GM19328 (cell line): Measurements from ENCODE around the gene ETV3.
"Not testable (repeated sequence)": the region's sequence is repeated elsewhere in the genome, so short reads cannot be mapped to it uniquely, and the experiment has no call there.

ENCODE experiments used
- ATAC-seq: cut with Tn5 transposase; IDR thresholded peaks from one replicate; pipeline ENCODE4 v1.9.1; 2021; ENCODE audit warnings: mild to moderate bottlenecking, moderate library complexity; ENCODE audit not compliant: unreplicated experiment

Gene ETV3

DNA sequence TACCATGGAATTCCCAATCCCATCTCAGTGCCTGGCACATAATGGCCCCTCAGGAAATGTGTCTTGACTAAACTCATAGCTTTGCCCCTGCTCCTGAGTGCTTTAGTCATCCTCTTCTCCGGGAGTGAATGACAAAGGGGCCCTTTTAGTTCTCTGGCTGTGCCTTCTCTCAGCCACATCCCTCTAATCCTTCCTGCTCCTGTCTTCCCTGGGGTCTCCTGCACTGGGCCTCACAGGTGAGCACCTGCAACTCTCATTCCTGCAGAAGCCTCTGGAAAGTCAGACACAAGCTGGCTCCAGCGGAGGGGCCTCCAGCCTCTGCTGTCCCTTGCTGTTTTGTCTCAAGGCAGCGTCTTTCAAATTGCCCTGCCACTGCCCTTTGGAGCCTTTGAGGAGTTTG lies 24.6 kb downstream of the ETV3 start:
- ATAC-seq: no peak

DNA sequence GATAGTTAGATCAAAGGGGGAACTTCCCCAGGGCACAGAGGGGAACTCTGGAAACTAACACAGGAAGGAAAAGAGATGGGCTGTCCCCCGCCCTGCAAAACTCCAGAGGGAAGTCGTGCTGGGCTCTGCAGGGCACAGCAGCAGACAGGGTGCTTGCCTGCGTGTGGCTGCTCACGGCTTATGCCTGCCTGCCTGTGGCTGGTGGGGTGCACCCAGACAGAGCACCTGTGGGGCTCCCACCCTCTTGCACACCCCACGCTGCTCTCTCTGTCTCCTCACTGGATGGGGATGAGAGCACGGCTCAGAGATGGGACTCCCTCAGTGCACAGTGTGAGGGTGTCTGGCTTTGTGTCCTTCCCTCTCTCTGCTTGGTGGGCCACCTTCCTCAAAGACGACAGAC lies 25.1 kb downstream of the ETV3 start:
- ATAC-seq: no peak

DNA sequence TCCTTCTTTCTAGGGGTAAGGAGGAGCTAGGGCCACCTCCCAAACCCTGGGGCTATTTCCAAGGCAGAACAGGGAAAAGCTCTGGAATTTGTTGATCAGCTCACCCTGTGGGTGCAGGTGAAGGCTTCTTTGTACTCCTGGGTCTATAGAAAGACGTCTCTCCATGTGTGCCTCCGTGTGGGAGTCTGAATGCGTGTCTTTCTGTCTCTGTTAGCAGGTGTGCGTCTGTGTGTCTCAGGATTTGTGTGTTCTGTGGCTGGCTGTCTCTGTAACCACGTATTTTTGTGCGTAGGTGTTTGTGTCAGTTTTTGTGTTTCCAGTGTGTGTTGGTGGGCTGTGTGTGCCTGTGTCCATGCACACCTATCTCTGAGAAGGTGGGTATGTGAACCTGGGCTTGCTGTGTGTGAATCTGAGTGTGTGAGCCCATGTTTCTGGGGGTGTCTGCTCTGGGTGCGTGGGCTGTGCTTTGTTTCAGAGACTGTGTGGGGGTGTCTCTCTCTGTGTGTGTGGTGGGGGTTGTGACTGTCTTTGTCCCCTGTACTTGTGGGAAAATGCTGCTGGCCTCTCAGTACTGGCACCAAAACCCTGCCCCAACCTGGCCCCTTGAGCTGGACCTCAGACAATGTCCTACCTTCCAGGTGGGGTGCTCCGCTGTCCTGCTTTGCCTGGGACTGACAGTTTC lies 25.9 kb downstream of the ETV3 start:
- ATAC-seq: no peak

DNA sequence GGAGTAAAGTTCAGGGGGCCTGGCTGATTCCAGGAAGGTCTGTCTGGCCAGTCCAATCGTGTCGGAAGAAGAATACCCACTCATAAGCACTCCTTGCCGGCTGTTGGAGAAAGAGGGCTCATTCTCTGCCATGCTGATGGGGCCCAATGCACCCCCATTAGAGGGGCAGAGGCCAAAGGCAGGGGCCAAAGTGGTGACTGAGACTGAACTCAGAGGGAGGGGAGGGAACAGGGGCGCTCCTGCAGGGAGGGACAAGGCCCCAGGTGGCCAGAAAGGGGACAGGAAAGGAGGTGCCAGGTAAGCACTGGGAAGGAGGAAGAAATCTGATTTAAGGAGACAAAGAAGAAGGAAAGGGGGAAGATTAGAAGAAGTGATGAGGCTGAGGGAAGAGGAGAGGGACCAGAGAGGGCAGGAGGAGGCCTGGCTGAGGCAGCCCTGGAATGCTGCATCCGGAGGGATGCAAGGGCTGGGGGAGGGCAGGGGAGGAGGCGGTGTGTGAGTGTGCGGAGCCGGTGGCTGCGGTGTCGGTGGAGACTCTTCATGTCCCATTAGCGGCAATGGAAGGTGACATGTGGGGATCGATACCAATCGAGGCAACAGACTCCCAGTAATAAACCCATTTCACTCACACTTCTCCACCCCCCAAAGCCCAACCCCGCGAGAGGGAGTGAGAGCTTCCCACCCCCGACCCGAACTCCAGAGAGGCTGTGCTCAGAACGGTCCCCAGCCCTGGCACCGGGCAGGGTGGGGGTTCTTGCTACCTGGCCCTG lies 26.6 kb downstream of the ETV3 start:
- ATAC-seq: no peak

DNA sequence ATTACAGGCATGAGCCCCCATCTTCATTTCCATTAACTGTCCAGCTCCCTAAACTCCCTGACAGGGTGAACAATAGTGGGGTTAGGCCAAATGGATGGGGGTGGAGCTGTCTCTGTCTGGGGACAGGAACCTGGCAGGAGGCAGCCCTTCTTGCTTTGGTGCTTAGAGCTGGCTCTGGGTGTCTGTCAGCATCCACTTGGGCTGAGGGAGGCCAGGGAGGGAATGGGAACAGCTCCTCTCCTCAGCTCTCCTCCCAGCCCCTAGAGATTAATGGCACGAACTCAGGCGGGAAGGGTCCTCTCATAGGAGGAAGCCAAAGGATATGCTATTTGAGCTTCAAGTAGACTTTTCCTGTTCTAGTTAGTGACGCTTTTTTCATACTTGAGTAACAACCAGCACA lies 27.5 kb downstream of the ETV3 start:
- ATAC-seq: no peak

DNA sequence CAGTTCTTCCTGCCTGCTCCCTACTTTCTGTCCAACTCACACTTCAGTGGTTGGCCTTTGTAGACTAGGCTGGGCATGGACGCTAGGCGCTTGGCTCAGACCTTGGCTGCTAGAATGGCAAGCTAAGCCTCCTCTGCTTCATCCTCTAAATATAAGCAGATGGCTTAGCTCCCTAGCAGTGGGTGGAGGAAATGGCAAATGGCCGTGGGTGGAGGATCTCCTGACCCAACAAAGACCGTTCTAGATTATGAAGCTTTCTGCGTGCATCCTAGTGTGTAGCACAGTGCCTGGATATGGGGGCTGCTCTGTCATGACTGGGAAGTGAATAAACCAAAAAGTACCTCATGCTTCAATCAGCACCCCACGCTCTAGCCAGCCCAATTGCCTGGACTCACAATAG lies 28.2 kb downstream of the ETV3 start:
- ATAC-seq: no peak

DNA sequence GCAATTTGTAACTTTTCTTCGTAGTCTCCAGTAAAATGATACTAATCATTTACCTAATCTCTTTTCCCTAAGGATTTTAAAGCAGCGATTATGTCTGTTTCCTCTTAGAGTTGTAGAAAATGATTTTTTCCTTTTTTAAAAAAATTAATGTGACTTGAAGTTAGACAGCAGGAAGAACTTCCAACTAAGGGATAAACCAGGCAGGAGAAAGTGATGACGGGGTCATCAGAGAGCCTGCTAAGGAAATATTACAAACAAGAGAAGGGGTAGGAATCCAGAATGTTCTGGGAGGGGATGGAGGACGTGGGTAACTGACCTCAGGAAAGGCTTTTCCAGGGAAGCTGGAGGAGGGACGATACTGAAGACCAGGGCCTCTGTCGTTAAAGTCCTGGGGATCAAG lies 29.7 kb downstream of the ETV3 start:
- ATAC-seq: no peak

DNA sequence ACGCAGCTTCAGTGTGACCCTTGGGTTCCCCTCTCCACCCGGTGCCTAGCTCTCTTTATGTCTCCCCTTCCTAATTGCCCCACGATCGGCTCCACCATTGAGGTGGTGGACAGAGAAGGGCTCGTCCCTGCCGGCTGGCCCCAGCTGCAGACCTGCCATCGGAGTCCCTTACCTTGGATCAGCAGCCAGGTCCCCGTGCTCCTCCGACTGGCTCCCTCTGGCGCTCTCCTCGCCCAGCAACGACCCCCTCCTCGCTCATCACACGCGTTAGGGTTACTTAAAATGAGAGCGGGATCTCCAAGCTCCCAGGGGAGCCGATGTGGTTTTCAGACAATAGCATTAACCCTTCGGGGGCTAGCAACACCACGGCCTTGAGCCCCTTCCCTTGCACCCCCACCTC lies 30.5 kb downstream of the ETV3 start:
- ATAC-seq: no peak

DNA sequence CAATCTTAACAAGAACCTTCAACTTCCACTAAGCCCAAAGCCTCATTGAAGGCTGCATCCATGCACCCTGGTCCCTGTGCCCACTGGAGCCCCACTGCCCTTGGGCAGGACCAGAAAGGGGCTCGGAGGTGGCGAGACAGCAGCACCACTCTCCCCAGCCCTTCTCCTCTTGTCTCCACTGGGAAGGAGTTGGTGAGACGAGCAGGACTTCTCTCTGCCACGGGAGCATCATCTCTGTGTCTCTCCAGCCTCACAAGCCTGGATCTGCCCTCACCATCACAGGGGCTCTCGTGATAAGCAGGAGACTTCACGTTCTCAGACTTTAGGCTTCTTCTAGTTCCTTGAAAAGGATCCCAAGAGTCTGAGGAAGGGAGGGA lies 31.4 kb downstream of the ETV3 start:
- no peak for ATAC-seq

DNA sequence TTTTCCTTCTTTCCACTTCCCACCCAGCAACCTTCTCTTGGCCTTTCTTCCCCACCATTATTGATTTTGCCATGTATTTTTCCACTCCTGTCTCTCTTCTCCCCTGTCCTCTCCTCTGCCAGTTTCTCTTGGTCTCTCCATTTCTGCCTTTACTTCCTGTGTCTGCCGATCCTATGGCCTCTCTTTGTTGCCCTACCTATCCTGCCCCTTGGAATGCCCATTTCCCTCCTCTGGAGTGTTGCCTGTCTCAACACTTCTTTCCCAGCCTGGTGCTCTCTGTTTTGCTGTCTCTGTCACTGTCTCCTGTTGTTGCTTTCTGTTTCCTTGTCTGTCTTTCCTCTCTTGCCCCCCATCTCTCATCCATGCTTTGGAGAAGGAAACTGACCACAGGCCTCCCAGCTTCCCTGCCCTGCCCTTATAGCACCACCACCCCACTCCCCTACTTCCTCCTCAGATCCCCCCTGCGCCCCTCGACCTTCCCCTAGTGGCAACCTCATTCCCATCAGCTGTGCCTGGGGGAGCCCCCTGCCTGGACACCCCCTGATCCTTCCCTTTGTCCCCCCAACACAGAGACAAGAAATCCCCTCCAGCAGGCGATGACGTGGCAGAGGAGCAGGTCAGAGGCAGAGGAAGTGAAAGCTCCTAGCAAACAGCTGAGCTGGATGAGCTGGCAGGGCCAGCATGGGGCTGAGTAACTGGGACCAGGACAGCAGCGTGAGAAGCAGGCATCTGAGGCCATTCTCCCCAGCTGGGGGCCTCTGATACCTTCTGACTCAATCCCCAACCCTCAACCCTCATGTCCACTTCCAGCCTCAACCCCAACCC lies 32.0 kb downstream of the ETV3 start:
- no peak for ATAC-seq

DNA sequence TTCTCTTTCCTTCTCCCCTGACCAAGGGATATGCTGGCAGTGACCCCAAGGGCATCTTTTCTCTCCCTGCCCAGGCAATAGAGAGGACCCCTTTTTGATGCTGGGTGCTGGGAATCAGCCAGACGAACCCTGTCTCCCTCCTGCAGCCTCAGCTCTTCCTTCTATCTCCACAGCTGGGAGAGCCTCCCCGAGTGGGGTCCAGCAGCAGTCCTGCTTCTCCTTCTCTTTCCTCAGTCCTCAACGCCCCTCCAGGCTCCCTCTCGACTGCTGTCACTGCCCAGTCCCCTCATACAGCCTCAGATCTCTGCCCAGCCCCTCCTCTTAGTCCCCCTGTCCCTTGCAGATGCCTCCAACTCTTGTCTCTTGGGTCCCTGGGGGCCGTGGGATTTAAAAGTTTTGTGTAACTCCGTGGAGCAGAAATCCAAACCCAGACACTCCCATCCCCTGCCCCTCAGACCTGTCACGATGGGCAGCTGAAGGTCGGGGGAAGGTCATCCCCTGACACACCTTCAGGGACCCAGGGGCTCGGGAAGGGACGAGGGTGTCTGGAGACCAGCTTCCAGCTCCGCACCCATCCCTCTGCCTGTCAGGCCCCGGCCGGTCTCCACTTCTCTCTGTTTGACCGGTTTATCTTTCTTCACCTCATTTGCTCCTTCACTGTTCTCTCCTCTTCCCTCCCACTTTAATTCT lies 32.8 kb downstream of the ETV3 start:
- no peak for ATAC-seq

DNA sequence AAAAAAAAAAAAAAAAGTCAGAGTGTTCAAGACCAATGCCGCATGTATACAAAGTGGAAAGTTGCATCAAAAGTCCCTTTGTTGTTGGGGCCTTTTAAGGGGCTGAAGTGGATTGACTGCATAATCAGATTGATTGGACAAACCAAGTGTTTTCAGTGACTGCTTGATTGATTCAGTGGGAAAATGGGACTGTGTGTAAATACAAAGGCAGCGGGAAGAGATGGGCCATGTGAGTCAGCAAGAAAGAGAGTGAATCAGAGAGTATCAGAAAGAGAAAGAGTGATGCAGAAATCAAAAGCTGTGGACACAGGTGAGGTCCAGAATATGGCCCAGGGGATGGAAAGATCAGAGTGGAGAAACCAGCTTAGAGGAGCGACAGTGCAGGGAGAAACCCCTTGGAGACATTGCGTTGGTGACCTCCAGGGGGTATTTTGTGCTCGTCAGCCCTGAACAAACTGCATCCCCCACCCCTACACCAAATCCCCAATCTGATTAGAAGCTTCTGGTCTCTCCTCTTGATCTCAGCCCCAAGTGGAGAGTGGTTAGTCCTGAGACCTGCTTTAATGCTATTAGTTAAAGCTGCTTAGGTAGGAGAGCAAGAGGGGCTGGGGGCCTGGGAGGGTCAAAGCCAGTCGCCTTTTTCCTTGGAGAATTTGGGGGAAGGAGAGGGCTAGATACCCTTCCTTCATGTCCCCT lies 33.4 kb downstream of the ETV3 start:
- no peak for ATAC-seq

DNA sequence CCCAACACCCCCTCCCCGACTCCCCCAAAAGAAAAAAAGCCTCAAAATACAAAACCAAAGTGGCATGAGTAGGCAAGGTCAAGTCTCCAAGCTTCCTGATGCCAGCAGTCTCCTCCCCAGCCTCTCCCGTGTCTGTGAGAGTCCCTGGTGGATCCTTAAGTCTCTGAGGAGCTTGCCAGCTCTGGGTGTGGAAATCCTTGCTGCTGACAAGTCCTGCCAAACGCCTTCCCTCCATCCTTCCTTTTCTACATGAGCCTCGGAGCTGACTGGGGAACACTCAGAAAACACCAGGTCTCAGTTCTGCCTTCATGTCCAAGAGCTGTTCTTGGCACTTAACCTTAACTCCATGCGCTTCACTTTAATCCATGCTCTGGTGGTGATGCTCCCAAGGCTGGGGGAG lies 34.9 kb downstream of the ETV3 start:
- no peak for ATAC-seq

DNA sequence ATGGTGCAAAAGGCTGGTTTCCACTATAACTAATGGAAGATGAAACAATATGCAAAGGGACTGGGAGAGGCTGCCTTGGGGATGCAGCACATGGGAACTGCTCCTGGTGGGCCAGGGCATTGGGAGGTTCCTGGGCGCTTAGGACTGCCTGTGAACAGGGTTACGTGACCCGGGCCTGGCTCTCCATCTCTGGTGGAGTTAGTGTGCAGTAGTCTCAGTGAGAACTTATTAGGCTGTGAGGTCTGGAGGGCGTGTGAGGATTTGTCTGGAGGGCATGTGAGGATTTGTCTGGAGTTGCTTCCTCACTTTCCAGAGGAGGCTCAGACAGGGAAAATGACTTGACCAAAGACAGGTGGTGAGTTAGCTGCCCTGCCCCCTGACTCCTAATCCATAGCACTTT lies 37.0 kb downstream of the ETV3 start:
- ATAC-seq: no peak

DNA sequence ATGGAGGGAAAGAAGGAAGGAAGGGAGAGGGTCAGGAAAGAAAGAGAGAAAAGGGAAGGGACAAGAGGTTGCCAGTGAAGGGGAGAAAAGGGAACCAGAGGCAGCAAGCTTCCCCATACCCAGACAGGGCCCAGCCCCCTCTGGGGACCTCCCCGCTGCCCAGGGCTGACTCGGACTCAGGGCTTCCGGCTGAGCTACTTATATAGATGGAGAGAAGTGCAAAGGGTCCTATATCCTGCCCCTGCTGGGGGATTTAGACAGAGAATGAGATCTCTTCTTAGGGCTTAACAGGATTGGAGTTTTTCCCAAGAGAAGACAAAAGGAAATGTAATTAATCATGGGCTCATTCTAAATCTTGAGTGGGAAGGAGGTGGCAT lies 38.6 kb downstream of the ETV3 start, which contains the start of gene ETV3L:
Gene ETV3L, minus strand, starts transcription at position 176 of the 377 bp plus-strand sequence. CDS start 285 bp downstream, outside the sequence.
- ATAC-seq: no peak

DNA sequence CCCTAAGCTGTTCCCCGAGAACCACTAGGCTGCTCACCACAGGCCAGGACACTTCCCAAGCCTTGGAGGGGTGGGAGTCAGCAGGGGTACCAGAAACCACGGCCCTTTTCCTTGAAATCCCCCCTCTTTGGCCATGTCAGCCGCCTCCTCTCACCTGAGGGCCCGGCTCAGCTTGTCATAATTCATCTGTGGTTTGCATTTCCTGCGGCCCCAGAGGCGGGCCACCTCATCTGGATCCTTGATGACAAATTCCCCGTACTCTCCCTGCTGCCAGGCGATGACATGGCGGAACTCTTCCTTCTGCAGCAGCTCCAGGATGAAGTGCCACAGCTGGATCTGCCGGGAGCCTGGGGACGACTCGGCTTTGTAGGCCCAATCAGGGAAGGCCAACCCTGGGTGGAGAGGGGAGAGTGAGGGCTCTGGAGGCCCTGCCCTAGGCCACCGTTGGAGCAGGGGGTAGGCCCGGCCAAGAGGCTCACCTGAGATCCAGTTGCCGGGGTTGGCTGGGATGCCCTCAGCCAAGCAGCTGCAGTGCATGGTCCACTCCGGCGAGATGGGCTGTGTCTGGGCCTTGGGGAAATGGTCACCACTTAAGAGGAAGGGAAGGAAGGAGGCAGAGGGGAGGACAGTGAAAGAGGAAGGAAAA lies 39.1 kb downstream of the ETV3 start:
- ATAC-seq: not testable (repeated sequence)

DNA sequence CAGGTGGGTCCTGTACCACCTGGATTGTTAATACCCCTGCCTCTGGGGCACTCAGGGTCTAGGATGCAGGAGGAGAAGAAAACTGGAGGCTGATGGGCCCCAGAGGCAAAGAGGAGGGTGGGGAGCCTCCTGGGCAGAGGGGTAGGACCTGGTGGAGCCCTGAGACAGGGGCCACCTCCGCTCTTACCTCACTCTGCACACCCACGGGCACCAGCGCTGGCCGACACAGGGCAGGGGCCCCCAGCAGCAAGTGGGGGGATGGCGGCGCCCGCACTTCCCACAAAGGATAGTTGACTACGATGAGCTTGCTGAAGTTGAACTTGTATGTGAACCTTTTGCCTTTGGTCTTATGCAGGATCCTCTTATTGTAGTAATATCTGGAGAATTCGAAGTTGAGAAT lies 39.7 kb downstream of the ETV3 start:
- no peak for ATAC-seq

DNA sequence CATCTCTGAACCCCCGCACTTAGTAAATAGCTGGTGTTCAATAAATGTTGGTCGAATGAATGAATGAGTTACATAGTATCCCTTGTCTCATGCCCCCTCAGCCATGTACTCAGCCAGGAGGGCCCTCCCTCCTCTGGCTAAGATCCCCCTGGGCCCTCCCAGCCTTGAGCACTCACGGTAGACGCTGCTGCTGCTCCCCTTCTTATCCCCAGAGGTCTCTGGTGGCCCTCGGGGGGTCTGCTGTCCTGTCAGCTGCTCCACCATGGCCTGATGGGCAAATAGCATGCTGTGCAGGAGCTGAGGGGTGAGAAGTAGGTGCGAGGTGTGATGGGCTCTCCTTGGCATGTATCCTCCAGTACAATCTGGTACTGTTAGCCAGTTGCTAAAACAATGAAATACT lies 40.5 kb downstream of the ETV3 start:
- ATAC-seq: no peak

DNA sequence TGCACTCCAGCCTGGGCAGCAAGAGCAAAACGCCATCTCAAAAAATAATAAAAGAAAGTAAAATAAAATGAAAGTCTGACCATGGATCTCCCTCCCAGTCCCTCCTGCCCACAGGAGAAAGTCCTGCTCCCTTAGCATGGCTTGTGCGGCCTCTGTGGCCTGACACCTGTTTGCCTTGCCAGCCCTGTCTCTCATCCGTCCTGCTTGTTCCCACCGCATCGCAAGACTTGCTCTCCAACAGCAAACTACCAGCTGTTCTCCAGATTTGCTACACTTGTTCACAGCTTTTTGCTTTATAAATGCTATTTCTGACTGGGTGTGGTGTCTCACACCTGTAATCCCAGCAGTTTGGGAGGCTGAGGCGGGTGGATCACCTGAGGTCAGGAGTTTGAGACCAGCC lies 41.3 kb downstream of the ETV3 start:
- no peak for ATAC-seq

DNA sequence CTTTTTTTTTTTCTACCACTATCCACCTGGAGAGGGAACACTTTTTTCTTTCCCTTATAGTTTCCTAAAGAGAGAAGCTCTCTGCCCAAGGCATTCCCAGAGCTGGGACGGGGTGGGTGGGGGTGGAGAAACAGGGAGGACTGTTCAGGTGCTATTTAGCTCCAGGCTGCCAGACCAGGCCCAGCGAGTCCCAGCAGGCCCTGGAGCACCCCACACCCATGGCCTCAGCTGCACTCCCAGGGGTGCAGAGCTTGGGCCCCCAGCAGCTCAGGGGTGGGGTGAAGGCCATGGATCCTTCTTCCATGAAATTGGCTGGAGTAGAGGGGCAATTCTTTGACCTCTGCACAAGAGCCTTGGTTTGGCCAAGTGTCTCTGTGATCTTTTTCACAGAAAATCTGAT lies 42.6 kb downstream of the ETV3 start:
- no peak for ATAC-seq
